Caco-2 (cell line): Measurements from ENCODE around the gene LKAAEAR1. TPM values are rescaled to one million over a fixed set of nuclear protein-coding genes. Genes with fewer than 3 reads are reported as not detected.

Experiments
- BruUV-seq: library from RNA; stranded (reverse); fragments of 400-500 nt; replicated peaks from 2 replicates; lab custom pipeline; 2021; lab: Mats Ljungman, UMichigan
- CTCF ChIA-PET: fragments of 300-600 bp; sonication (Branson Sonifier 250); formaldehyde crosslinking; loops from one replicate; lab custom pipeline; 2022; ENCODE audit warnings: antibody characterized with exemption; lab: Charles Lee
- POLR2A ChIA-PET: fragments of 300-600 bp; sonication (Branson Sonifier 250); formaldehyde crosslinking; loops from one replicate; lab custom pipeline; 2022; ENCODE audit warnings: antibody characterized with exemption; lab: Charles Lee
- DNase-seq, 2 experiments: peaks; one replicate each; pipeline versions ENCODE4 v3.0.0 to v3.0.0-alpha.2; 2020 to 2022
- H3K27me3 ChIP-seq: replicated peaks from 2 replicates; pipeline ENCODE4 v1.6.0; 2011; ENCODE audit warnings: low read length; ENCODE audit not compliant: control insufficient read depth, insufficient read depth
- H3K36me3 ChIP-seq: 2 replicates; pipeline ENCODE4 v1.5.1; 2011; ENCODE audit warnings: low read length; ENCODE audit not compliant: control insufficient read depth, insufficient read depth
- H3K4me1 ChIP-seq: fragments of 250-450 bp; sonication (Bioruptor Pico); 2 replicates; pipeline ENCODE4 v1.5.1; 2020; ENCODE audit warnings: mild to moderate bottlenecking
- H3K4me3 ChIP-seq: 2 replicates; pipeline ENCODE4 v1.5.1; 2011; ENCODE audit warnings: low read depth, mild to moderate bottlenecking, control low read depth, low read length
- H3K9me3 ChIP-seq: fragments of 250-450 bp; sonication (Bioruptor Pico); 2 replicates; pipeline ENCODE4 v1.5.1; 2020; ENCODE audit warnings: mild to moderate bottlenecking, moderate library complexity
- H3K27ac Mint-ChIP-seq: one replicate; pipeline ENCODE4 v1.8.0; 2022; ENCODE audit warnings: mixed read lengths; ENCODE audit not compliant: unreplicated experiment
- H3K27me3 Mint-ChIP-seq: one replicate; pipeline ENCODE4 v1.8.0; 2022; ENCODE audit warnings: mixed read lengths; ENCODE audit not compliant: insufficient read depth, unreplicated experiment
- H3K36me3 Mint-ChIP-seq: one replicate; pipeline ENCODE4 v1.8.0; 2022; ENCODE audit warnings: mild to moderate bottlenecking, mixed read lengths; ENCODE audit not compliant: insufficient read depth, unreplicated experiment
- H3K4me1 Mint-ChIP-seq: one replicate; pipeline ENCODE4 v1.8.0; 2022; ENCODE audit warnings: low read depth, mixed read lengths; ENCODE audit not compliant: unreplicated experiment
- H3K4me3 Mint-ChIP-seq: one replicate; pipeline ENCODE4 v1.8.0; 2022; ENCODE audit warnings: mild to moderate bottlenecking, moderate library complexity, mixed read lengths; ENCODE audit not compliant: unreplicated experiment
- H3K9me3 Mint-ChIP-seq: one replicate; pipeline ENCODE4 v1.8.0; 2022; ENCODE audit warnings: mixed read lengths; ENCODE audit not compliant: unreplicated experiment
- intact Hi-C: fragments of 100-400 bp; cut with micrococcal nuclease; formaldehyde crosslinking; loops from one replicate; pipeline ENCODE4 v1.10.0; 2022; ENCODE audit not compliant: unreplicated experiment
- total RNA-seq: library from RNA; stranded (reverse); gene quantifications from 2 replicates; pipeline ENCODE4 v1.2.3, GENCODE V29; 2022
- TF ChIP-seq, protein P1 (sequence below), 2 experiments: fragments of 200-600 bp in 1 of 2; IDR thresholded peaks; 1 replicate in 1 of 2; 2 replicates in 1 of 2; pipeline versions ENCODE4 v1.5.1 to v1.8.0; 2011 to 2022; ENCODE audit warnings: antibody characterized with exemption in 1 of 2, control low read depth in 1 of 2, inconsistent platforms in 1 of 2, low read depth in 1 of 2, low read length in 1 of 2, mild to moderate bottlenecking in 1 of 2, moderate library complexity in 1 of 2; ENCODE audit not compliant: insufficient read depth in 1 of 2, severe bottlenecking in 1 of 2, unreplicated experiment in 1 of 2

LKAAEAR1 gene
- total RNA-seq, 1 experiment from 2014 or later, result not detected

DNA sequence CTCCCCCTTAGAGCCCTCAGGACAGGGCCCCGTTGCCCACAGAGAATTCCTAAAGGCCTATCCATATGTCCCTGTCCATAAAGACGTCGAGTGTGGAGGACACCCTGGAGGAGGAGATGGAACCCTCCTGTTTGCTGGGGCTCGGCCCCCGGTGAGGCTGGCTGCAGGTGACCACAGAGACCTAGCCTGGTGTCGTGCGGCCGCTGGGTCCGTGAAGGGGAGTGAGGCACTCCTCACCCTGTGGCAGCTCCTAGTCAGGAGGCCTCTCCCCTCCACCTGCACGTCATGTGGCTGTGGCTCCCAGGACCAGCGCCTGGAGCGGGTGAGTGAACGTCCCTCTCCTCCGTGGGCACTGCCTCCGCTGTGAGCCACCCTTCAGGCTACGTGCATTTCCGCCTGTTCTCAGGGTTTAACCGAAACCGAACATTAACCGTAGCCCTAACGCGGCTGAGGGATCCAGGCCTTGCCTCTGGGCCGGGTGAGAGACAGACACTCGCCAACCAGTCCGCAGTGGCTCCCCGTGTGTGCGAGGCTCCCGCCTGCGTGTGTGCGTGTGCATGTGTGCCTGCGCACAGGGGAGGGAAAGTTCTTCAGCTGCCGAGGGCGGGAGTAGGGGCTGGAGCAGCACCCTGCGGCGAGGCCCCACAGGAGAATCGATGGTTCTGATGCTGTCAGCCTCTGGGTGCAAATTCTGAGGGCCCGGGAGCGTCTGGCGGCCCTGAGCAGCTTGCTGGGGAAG is 27.1 kb downstream of the LKAAEAR1 start:
- no peak for DNase-seq
- peaks cover 7% of the 10 kb centered on the region for H3K4me1 Mint-ChIP-seq
- no peak overlapping the region for H3K4me3 ChIP-seq
- no peaks in the 10 kb centered on the region for H3K9me3 ChIP-seq
- H3K9me3 Mint-ChIP-seq, result no peaks in the 10 kb centered on the region
- intact Hi-C loops, result loop anchor here (1.0 to 2.0 kb wide), 3 partner anchors 18 to 78 kb away; partner anchors contain the start of gene SAMD10
- BruUV-seq, result no TSS peak
- H3K27me3 ChIP-seq, result no peaks in the 10 kb centered on the region
- no peak overlapping the region for H3K27ac Mint-ChIP-seq
- POLR2A ChIA-PET, result interaction anchor here (1.0 kb wide), 1 partner anchor 18 kb away, joined by 4 read pairs; no protein-coding TSS in a partner anchor
- no peaks in the 10 kb centered on the region for H3K36me3 ChIP-seq
- TF ChIP-seq, protein P1, sequence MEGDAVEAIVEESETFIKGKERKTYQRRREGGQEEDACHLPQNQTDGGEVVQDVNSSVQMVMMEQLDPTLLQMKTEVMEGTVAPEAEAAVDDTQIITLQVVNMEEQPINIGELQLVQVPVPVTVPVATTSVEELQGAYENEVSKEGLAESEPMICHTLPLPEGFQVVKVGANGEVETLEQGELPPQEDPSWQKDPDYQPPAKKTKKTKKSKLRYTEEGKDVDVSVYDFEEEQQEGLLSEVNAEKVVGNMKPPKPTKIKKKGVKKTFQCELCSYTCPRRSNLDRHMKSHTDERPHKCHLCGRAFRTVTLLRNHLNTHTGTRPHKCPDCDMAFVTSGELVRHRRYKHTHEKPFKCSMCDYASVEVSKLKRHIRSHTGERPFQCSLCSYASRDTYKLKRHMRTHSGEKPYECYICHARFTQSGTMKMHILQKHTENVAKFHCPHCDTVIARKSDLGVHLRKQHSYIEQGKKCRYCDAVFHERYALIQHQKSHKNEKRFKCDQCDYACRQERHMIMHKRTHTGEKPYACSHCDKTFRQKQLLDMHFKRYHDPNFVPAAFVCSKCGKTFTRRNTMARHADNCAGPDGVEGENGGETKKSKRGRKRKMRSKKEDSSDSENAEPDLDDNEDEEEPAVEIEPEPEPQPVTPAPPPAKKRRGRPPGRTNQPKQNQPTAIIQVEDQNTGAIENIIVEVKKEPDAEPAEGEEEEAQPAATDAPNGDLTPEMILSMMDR (IDR thresholded peaks at IDR 0.05; ENCODE audit: insufficient read depth in 1 of 2, low read depth in 1 of 2, low read length in 1 of 2, severe bottlenecking in 1 of 2, unreplicated experiment in 1 of 2), result no peak
- no peak overlapping the region for H3K4me3 Mint-ChIP-seq
- peaks cover 14% of the 10 kb centered on the region for H3K4me1 ChIP-seq
- CTCF ChIA-PET, result interaction anchor here (0.6 to 6.2 kb wide), 8 partner anchors 10 to 519 kb away, joined by 3 to 101 read pairs (median 4); partner anchors contain the start of genes C20orf204, PRPF6, SAMD10 and TPD52L2
- no peaks in the 10 kb centered on the region for H3K27me3 Mint-ChIP-seq
- H3K36me3 Mint-ChIP-seq, result peaks cover 6% of the 10 kb centered on the region

DNA sequence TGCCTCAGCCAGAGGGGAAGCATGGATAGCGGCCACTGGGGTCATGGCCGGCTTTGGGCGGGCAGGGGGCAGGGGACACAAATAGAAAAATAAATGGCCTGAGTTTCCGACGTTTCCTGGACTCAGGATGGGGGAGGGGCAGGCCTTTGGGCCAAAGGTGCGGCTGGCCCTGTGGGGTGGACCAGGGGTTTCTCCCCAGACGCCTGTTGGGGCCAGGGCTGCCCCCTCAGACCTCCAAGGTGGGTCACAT is 27.6 kb downstream of the LKAAEAR1 start:
- H3K27me3 ChIP-seq, result no peaks in the 10 kb centered on the region
- H3K4me1 ChIP-seq, result peaks cover 14% of the 10 kb centered on the region
- H3K36me3 ChIP-seq, result no peaks in the 10 kb centered on the region
- intact Hi-C loops, result loop anchor here (2.0 kb wide), 1 partner anchor 78 kb away; the partner anchor contains the start of gene SAMD10
- Mint-ChIP-seq H3K27ac (no peak overlapping the region), H3K27me3 (no peaks in the 10 kb centered on the region), H3K4me3 (no peak overlapping the region), H3K4me1 (peaks cover 7% of the 10 kb centered on the region), H3K9me3 (no peaks in the 10 kb centered on the region), H3K36me3 (peaks cover 6% of the 10 kb centered on the region)
- BruUV-seq, result no TSS peak
- DNase-seq, result no peak
- H3K9me3 ChIP-seq, result no peaks in the 10 kb centered on the region
- H3K4me3 ChIP-seq, result no peak overlapping the region
- ChIA-PET POLR2A (no interaction called here), CTCF (no interaction called here)
- TF ChIP-seq, protein P1 (IDR thresholded peaks at IDR 0.05; ENCODE audit: insufficient read depth in 1 of 2, low read depth in 1 of 2, low read length in 1 of 2, severe bottlenecking in 1 of 2, unreplicated experiment in 1 of 2), result no peak

DNA sequence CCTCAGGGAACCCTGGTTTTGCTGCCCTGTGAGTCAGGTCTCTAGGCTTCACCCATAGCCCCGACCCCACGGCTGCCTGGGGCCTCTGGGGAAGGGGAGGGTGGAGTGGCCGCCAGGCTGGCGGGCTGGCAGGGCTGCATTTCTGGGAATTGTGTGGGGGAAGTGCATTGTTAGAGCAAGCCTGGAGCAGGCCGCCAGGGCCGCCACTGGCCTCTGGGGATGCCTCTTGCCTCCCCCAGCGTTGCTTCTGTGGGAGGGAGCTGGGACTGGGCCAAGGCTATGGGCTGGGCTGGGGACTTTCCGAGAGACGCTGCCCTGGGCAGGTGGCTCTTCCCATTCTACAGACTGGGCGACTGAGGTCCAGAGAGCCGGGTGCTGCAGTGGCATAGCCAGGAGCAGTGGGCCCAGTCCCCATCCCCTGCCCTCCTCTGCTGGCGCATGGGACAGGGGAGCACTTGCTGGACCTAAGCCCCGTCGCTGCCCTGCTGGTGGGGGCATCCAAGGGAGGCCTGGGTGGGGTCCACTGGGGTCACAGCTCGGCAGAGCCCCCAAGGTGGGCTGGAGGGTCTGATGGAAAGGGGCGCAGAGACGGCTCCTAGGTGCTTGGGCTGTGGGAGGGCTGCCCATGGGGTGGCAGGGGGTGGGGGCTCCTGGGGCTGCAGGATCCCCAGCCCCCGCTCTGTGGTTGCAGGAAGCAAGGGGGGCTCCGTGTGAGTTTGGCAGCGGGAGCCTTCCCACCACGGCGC is 28.1 kb downstream of the LKAAEAR1 start:
- Mint-ChIP-seq H3K4me1 (peaks cover 7% of the 10 kb centered on the region), H3K27ac (no peak overlapping the region), H3K9me3 (no peaks in the 10 kb centered on the region), H3K27me3 (no peaks in the 10 kb centered on the region), H3K4me3 (no peak overlapping the region), H3K36me3 (peaks cover 6% of the 10 kb centered on the region)
- intact Hi-C loops, result loop anchor here (2.0 kb wide), 1 partner anchor 77 kb away; the partner anchor contains the start of gene SAMD10
- TF ChIP-seq, protein P1 (IDR thresholded peaks at IDR 0.05; ENCODE audit: insufficient read depth in 1 of 2, low read depth in 1 of 2, low read length in 1 of 2, severe bottlenecking in 1 of 2, unreplicated experiment in 1 of 2), result no peak
- no peak for DNase-seq
- no peaks in the 10 kb centered on the region for H3K9me3 ChIP-seq
- H3K4me3 ChIP-seq, result no peak overlapping the region
- no peaks in the 10 kb centered on the region for H3K27me3 ChIP-seq
- BruUV-seq, result no TSS peak
- ChIA-PET CTCF (interaction anchor here (8.0 kb wide), 1 partner anchor 17 kb away, joined by 64 read pairs; no protein-coding TSS in a partner anchor), POLR2A (no interaction called here)
- H3K36me3 ChIP-seq, result no peaks in the 10 kb centered on the region
- H3K4me1 ChIP-seq, result peaks cover 14% of the 10 kb centered on the region
